ENCODE results near the gene MRPS14.
A peak's percentile ranks its signal among the peaks of the same experiment; 100 is the strongest.

Gene MRPS14

DNA sequence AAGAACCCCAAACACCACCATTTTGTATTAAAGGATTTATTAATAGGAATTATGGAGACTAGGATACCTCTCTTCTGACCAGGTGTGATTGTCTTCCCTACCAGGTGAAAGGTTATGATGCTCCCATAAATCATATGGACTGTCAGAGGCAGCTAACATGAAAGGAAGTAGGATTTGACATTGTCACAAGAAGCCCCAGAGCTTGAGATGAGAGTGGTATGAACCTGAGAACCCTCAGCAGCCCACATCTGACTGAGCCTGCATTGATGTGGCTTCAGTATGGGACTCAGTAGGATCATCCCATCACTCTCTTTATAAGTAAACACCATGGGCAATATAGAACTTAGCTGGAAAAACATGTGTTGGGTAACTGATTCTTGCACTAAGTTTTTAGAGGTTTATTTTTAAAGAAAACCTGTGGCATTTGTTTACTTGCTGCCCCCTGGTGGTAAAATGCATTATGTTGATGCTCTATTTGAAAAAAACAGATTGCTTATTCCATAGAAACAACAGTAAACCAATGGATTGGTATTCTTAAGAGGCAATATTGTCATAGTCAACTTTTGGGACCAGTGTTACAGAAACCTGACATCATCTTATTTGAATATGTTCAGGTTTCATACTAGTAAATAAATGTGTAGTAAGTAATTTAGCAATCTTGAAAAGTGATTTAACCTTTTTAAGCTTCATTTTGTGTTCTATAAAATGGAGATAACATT lies 40.1 kb downstream of the MRPS14 start:
- no peak for DNase-seq

DNA sequence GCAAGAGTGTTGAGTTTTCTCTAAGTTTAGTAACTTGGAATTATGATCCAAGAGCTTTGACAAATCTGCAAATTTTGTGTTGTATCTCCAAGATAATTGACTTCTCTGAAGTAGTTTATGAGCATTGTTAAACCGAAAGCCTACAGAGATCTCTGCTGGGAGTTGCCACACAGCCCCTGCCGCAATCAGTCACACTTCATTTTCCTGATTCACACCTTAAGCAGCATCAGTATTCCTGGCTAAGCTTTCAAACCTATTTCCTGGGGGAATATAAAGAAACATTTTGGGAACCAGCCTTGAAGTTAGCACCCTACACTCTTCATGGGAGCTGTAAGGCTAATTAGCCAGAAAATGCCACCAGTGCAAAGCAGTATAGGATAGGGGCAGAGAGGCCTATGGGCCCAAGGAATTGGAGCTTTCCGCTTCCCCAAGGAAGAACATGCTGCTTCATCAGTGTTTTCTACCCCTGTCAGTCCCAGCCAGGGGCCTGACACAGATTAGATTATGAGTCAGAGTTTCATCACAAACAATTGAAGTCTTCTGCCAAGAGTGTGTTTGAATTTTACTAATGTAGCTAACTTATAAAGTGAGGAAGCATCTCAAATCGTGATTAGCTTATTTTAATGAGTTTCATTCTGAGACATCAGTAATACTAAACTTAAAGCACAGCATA lies 46.7 kb downstream of the MRPS14 start:
- no peak for DNase-seq

DNA sequence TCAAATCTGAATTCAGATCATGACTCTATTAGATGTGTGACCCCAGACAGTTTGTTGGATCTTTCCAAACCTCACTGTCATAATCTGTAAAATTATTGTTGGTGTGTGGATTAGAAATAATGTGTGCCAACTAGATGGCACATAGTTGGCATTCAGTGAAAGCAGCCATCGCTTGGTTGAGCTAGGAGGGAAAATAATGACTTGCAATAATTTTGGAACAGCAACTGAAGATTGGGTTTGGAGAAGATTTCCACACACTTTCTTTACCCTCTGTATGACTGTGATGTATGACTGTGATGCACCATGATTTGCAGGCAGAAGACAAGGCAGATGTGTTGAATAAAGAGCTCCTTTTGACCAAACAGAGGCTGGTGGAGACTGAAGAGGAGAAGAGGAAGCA lies 47.5 kb downstream of the MRPS14 start:
- DNase-seq = no peak

DNA sequence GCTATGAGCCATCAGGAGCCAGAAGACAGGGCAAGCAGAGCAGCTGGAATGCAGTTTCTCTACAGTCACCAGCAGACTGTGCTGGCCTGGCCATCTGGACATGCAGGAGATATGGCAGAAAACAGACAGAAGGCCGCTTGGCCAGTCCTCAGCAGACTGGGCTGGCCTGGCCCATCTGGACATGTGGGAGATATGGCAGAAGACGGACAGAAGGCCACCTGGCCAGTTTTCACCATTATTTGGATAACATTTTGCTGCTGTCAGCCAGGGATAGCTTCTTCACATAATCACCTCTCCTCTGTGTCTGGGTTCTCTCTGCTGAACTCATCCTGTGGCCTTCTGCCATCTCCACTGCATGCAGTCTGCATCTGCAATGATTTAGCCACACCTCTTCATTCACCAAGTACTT lies 48.5 kb downstream of the MRPS14 start:
- no peak for DNase-seq

DNA sequence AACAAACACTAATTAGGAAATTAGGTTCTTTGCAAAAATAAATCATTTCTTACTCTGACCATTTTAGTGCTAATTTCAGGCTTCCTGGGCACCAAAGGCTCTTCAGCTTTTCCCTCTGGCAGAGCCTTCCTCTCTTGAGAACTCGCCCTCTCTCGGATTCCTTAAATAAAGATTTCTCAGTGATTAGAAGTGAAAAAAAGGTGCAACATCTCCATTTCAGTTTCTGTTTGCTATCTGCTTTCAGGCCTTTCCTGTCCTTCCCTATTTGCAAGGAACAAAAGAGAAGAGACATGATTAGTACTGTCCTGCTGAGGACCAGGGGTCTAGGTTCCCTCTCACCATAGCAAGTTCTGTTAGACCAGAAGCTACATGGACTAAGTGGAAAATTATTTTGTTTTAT lies 51.3 kb downstream of the MRPS14 start:
- DNase-seq = no peak

DNA sequence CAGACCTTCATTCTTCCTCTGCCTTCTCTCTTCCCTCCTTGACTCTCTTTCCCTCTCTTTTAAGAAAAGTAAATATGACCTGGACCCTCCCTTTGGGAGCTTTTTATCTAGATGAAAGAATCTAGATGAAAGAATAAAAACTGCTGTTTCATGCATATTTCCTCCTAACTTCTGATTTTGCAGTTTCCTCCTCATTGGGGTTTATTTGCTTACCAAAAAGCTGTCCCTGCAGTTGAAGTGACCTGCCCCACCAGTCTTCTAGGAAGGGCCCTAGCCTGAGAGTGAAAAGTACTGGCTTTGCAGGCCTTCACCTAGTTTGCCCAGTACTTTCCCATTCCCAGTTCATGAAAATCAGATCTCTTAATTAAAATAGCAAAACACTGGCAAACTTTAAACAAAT lies 51.8 kb downstream of the MRPS14 start:
- DNase-seq = no peak

DNA sequence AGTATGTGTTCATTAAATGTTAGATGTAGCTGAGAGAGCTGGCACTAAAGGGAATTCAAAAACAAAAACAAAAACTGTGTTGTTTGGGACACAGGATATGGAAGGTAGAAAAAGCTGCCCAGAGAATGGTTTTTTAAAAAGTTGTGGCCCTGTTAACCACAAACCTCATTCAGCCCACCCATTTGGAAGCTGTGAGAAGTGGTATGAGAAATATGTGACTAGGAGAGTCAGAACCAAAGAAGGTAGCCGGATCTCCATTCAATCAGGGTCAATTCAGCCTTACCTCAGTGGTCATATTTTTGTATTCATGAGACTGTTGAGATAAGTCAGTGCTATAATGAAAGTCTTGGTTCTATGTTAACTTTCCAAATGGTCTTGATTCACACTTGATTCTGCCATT lies 53.2 kb downstream of the MRPS14 start:
- no peak for DNase-seq

DNA sequence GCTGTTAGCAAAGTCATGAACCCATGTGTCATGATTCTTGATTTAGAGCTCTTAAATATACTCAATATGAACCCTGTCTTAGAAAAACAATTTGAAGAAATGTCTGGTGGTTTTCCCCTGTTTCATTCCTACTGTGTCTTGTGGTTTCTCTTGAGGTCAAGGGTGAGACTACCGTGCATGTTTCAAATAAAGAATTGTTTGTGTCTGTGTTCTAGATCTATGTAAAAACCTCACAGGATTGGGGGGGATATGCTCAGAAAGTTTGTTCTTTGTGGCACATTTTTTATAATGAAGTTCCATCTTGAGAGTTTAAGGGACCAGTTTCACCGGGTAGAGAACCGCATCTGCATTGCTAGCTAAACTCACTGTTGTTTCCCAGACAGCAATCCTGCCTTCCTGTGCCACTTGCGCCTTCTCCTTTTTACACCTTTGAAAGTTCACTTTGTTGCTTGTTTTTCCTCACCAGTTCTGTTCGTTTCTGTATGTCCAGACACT lies 54.4 kb downstream of the MRPS14 start:
- no peak for DNase-seq

DNA sequence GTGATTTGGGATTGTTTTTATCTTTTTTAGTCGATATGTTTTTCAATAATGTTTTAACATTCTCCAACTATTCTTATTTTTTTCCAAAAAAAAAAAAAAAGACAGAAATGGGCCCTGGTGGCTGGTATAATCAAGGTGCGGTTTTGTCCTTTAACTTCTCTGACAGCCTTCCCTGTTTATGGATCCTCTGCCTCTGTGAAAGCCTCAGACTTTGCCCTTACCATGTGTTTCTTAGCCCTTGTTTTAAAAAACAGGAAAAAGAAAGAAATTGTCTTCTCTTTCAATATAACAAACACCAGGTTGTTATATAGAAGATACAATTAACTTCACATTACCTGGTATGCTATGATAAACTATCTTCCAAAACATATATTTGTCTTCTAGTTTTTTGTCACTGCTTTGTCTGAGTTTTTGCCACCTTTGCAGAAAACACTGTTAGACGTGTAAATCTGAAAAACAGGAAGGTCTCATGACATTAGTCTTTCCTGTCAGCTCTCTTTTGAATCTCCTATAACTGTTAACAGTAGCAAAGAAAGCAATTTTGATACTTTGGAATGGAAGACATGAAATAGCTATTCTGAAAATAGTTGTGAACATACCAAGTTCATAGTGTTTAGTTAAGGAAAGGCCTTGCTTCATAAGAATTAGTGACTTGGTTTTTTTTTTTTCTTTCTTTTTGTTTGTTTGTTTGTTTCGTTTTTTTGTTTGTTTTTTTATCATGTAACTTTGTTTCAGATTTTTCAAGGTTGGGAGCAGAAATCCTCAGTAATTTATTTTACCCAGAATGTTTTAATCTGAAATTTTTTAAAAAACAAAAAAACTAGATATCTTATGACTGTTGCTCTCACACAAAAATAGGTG lies 55.1 kb downstream of the MRPS14 start:
- DNase-seq = no peak

DNA sequence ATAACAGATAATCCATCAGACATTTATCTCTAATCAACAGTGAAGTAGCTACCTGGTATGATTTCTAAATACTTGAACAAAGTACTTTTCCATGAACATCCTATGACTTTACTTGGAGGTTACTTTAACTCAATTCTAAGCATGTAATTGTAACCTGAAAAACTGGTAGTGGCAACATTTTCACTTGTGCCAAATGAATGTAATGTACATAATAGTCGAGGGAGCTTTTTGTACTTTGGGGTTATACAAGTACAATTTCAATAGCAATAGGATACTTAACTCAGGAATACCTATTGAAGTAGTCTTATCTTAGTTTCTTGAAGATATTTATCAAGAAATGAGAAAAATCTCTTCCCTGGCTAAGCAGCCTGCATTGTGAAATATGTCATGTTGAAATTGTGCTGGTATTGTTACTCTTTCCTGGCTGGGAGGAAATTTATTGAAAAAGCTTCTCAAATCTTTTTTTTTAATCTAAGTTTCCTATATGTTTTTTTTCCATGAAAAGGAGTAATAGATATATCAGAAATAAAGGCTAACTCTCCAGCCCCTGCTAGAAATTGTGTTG lies 57.1 kb downstream of the MRPS14 start:
- DNase-seq = no peak

DNA sequence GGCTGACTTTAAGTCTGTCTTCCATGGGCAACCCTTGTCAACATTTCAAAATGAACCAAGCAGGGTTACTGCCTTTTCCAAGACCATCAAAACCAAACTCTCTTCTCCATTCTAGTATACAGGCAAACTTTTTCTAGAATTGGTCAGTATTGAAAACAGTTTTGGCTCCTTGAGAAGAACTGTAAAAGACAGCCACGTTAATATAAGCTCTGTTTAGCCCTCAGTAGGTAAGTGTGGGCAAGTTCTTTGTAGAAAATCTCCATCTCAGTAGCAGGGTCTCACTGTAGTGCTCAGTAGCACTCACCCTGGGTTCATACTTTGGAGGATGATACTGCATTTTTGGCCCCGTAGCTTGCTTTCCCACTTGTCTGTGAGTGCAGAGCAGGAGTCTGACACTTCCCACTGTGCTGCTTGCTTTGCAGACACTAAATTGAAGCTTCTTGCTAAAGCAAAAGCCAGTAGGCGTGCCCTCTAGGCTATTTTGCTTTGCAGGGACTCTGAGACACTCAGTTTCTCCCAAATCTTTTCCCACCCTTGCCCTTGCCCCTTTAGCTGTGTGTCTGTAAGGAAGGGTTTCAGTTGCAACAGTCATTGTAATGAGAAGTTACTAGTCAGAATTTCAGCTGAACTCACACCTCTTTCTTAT lies 57.7 kb downstream of the MRPS14 start:
- no peak for DNase-seq

DNA sequence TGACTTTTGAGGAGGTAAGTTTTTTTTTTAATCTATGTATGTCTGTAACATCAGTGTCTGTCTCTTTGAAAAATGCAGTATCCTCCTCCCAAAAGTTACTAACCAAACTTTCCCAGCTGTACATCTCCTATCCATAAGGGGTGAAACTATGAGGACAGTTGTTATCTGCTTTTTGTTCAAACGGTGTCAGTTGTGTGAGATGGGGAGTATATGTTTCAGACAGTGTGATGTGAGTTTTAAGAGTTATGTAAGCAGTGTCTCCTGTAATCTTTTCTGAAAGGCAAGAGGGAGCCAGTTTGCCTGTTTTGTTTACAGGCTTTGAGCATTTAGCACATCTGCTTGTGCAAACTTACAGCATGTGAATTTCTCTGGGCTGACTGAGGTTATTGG lies 58.3 kb downstream of the MRPS14 start:
- no peak for DNase-seq

DNA sequence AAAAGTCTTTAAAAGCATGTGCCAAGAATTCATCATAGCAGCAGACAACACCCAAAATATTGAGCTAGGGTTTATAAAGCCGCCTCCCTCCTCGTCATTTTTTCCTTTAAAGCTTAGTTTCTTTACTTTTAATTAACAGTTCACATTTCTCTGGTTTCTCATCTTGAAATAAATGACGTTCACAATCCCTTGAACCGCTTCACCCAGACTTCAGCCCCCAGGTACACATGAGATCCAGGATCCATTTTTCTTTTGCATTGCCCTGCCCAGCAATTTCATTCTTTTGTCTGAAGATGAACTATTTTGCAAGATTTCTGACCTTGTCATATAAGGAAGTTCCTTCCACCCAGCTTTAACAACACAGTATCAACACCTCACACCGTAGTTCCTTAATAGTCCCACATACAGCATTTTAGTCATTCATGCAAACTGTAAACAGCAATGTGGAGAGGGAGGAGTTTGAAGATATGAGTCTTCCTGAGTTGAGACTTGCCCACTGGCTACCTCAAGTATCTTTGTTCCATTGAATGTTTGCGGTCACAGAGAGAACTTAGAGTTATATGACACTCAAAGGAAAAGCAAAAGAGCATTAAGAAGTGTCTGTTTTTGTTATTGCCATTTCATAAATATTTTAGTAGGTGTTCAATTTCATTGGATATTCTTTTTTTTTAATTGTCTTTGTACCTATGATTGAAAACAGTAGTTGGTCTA lies 58.8 kb downstream of the MRPS14 start:
- peak; percentile 78 for DNase-seq

DNA sequence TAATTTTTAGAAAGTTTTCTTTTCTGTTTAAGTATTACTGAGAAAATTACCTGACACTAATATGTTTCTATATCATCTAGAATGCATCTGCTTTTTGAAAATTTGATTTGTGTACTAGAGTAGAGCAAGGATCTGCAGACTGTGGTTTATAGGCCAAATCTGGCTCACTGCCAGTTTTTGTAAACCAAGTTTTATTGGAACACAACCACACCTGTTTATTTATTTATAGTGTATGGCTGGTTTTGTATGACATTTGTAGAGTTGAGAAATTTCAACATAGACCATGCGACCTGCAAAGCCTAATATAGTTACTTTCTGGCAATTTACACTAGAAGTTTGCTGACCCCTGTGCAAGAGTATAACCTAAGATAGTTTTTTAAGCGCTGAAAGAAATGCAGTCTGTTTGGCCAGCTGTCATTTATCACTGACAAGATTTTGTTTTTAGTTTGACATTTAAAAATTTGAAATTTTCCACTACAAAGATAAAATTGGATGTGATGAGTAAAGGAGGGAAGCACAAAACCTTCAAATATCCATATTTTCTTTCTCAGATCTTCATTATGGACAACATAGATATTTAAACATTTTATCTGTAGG lies 59.6 kb downstream of the MRPS14 start:
- peak; percentile 12 for DNase-seq

Measured in DMS79 (cell line).